Measurements from ENCODE around the gene STAMBPL1. TPM values are rescaled to one million over a fixed set of nuclear protein-coding genes. Genes with fewer than 3 reads are reported as not detected.

Gene STAMBPL1
- total and polyA plus RNA-seq, 2 donors (not counting 3 experiments of a cell fraction or from before 2014, with no cell fraction given): 0.70 to 1.8 TPM

- no peak for FAIRE-seq
- Histone ChIP-seq H3K4me3 (replicated peaks in 1 of 3; ENCODE audit: insufficient read depth in 1 of 3, low read depth in 1 of 3, low read length in 3 of 3) (no peak overlapping the region), H3K9me3 (replicated peaks; ENCODE audit: control insufficient read depth, insufficient read depth, low read length) (no peaks in the 10 kb centered on the region), H3K4me2 (ENCODE audit: insufficient read depth, low read length) (no peak overlapping the region), H3K27me3 (ENCODE audit: control insufficient read depth in 2 of 2, insufficient read depth in 2 of 2, low read length in 2 of 2) (peaks cover 25 to 39% of the 10 kb centered on the region in 2 experiments), H3K27ac (ENCODE audit: insufficient read depth, low read depth, low read length) (no peak overlapping the region), H3K36me3 (ENCODE audit: control insufficient read depth in 2 of 2, extremely low read depth in 1 of 2, insufficient read depth in 2 of 2, low read length in 2 of 2) (no peaks in the 10 kb centered on the region), H3K4me1 (ENCODE audit: control insufficient read depth, extremely low read depth, insufficient read depth, low read length) (no peaks in the 10 kb centered on the region), H2AFZ (ENCODE audit: low read depth, low read length) (no peak overlapping the region), H4K20me1 (replicated peaks; ENCODE audit: control insufficient read depth, extremely low read depth, insufficient read depth, low read length) (no peaks in the 10 kb centered on the region), H3K9me1 (replicated peaks; ENCODE audit: control insufficient read depth, extremely low read depth, insufficient read depth, low read length) (no peaks in the 10 kb centered on the region), H3K79me2 (ENCODE audit: control insufficient read depth, insufficient read depth, low read length) (no peaks in the 10 kb centered on the region), H3K9ac (replicated peaks; ENCODE audit: extremely low read depth, insufficient read depth, low read length) (no peak overlapping the region)
- DNase-seq (ENCODE audit: low read depth, low spot score): no peak
- dilution Hi-C loops (cut with MboI; ENCODE audit: extremely low pct_ligation_motif_present, low sequenced_read_pairs): no loop called here
- intact Hi-C loops (cut with micrococcal nuclease): no loop called here
- no TSS peak for BruUV-seq (replicated peaks)
- no peak for TF ChIP-seq FOS (IDR thresholded peaks at IDR 0.05; ENCODE audit: borderline replicate concordance, insufficient read depth, low read length)
- ChIA-PET POLR2A (no interaction called here), CTCF (no interaction called here)
Measured at GRCh38 chr10:88958721-88959120, 78.7 kb downstream of the STAMBPL1 start.

DNA sequence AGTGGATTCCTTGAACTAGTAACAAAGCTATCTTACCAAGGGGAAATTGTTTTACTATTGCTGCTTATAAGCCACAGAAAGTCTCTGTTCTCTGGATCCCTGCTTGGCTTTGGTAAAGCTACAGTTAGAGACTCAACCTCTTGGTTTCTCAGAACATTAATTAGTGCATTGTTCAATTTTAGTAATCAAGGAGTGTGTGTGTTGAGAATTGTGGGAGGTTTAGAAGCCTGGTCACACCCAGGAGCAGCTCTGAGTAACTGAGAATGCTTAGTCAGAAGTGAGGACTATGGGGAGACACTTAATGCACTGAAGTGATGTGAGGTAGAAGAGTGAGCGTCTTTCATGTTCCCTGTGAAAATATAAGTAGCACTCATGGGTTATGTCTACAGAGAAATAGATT, 80.8 kb downstream of the STAMBPL1 start:
- DNase-seq (ENCODE audit: low read depth, low spot score) (no peak), FAIRE-seq (no peak)
- no peaks in the 10 kb centered on the region for H3K9me3 ChIP-seq (replicated peaks; ENCODE audit: control insufficient read depth, insufficient read depth, low read length)
- no peaks in the 10 kb centered on the region for H4K20me1 ChIP-seq (replicated peaks; ENCODE audit: control insufficient read depth, extremely low read depth, insufficient read depth, low read length)
- H3K4me3 ChIP-seq (replicated peaks in 1 of 3; ENCODE audit: insufficient read depth in 1 of 3, low read depth in 1 of 3, low read length in 3 of 3): no peak overlapping the region
- no peak overlapping the region for H2AFZ ChIP-seq (ENCODE audit: low read depth, low read length)
- CTCF ChIA-PET: interaction anchor here (1.0 to 1.6 kb wide), 4 partner anchors 10 to 28 kb away, joined by 3 to 4 read pairs (median 4); no protein-coding TSS in a partner anchor
- POLR2A ChIA-PET: no interaction called here
- TF ChIP-seq JUN (IDR thresholded peaks at IDR 0.05; ENCODE audit: borderline replicate concordance, insufficient read depth, insufficient read length, low read depth) (no peak), MYC (IDR thresholded peaks at IDR 0.05; ENCODE audit: low read depth, low read length) (no peak), GATA2 (IDR thresholded peaks at IDR 0.05; ENCODE audit: insufficient read depth, insufficient read length, low read depth, low read length) (no peak), EZH2 (IDR thresholded peaks at IDR 0.05; ENCODE audit: borderline replicate concordance, low read depth, low read length, severe bottlenecking) (no peak), POLR2AphosphoS5 (IDR thresholded peaks at IDR 0.05; ENCODE audit: insufficient read depth, low read depth, low read length) (no peak), MAX (IDR thresholded peaks at IDR 0.05; ENCODE audit: insufficient read depth, insufficient read length) (no peak), FOS (IDR thresholded peaks at IDR 0.05; ENCODE audit: borderline replicate concordance, insufficient read depth, low read length) (no peak), POLR2A (IDR thresholded peaks at IDR 0.05; ENCODE audit: low read depth, low read length) (no peak)
- TF ChIP-seq, protein P1, sequence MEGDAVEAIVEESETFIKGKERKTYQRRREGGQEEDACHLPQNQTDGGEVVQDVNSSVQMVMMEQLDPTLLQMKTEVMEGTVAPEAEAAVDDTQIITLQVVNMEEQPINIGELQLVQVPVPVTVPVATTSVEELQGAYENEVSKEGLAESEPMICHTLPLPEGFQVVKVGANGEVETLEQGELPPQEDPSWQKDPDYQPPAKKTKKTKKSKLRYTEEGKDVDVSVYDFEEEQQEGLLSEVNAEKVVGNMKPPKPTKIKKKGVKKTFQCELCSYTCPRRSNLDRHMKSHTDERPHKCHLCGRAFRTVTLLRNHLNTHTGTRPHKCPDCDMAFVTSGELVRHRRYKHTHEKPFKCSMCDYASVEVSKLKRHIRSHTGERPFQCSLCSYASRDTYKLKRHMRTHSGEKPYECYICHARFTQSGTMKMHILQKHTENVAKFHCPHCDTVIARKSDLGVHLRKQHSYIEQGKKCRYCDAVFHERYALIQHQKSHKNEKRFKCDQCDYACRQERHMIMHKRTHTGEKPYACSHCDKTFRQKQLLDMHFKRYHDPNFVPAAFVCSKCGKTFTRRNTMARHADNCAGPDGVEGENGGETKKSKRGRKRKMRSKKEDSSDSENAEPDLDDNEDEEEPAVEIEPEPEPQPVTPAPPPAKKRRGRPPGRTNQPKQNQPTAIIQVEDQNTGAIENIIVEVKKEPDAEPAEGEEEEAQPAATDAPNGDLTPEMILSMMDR (IDR thresholded peaks at IDR 0.05; ENCODE audit: extremely low read depth in 1 of 2, insufficient read depth in 1 of 2, low read depth in 1 of 2, low read length in 2 of 2): no peak
- no peaks in the 10 kb centered on the region for H3K79me2 ChIP-seq (ENCODE audit: control insufficient read depth, insufficient read depth, low read length)
- BruUV-seq (replicated peaks): no TSS peak
- peaks cover 29 to 36% of the 10 kb centered on the region in 2 experiments for H3K27me3 ChIP-seq (ENCODE audit: control insufficient read depth in 2 of 2, insufficient read depth in 2 of 2, low read length in 2 of 2)
- no peak overlapping the region for H3K27ac ChIP-seq (ENCODE audit: insufficient read depth, low read depth, low read length)
- H3K36me3 ChIP-seq (ENCODE audit: control insufficient read depth in 2 of 2, extremely low read depth in 1 of 2, insufficient read depth in 2 of 2, low read length in 2 of 2): no peaks in the 10 kb centered on the region
- H3K9ac ChIP-seq (replicated peaks; ENCODE audit: extremely low read depth, insufficient read depth, low read length): no peak overlapping the region
- intact Hi-C loops (cut with micrococcal nuclease) (no loop called here), dilution Hi-C loops (cut with MboI; ENCODE audit: extremely low pct_ligation_motif_present, low sequenced_read_pairs) (no loop called here)
- no peaks in the 10 kb centered on the region for H3K4me1 ChIP-seq (ENCODE audit: control insufficient read depth, extremely low read depth, insufficient read depth, low read length)
- no peak overlapping the region for H3K4me2 ChIP-seq (ENCODE audit: insufficient read depth, low read length)
- H3K9me1 ChIP-seq (replicated peaks; ENCODE audit: control insufficient read depth, extremely low read depth, insufficient read depth, low read length): no peaks in the 10 kb centered on the region

Data from endothelial cell of umbilical vein (primary cell).